GM12878 (cell line): ENCODE results near the gene FAM229A. TPM values are rescaled to one million over a fixed set of nuclear protein-coding genes. Genes with fewer than 3 reads are reported as not detected.

Experiments
- ATAC-seq: fragments of 200-7000 bp; cut with Tn5 transposase; 3 replicates; pipeline ENCODE4 v1.9.1; 2020; ENCODE audit warnings: mild to moderate bottlenecking, moderate library complexity
- BruUV-seq: library from RNA; stranded (reverse); fragments of 400-500 nt; replicated peaks from 2 replicates; lab custom pipeline; 2021; lab: Mats Ljungman, UMichigan
- CTCF ChIA-PET: fragments of 300-600 bp; sonication (Branson Sonifier 250); formaldehyde crosslinking; extraction: SDS; loops from one replicate; lab custom pipeline; 2021; ENCODE audit warnings: inconsistent platforms; lab: Yijun Ruan, JAX
- POLR2A ChIA-PET: fragments of 350-600 bp; formaldehyde crosslinking; extraction: SDS; loops from one replicate; lab custom pipeline; 2021; ENCODE audit warnings: inconsistent platforms; lab: Charles Lee
- RAD21 ChIA-PET: fragments of 300-600 bp; sonication (Branson Sonifier 250); formaldehyde crosslinking; loops from one replicate; lab custom pipeline; 2023; ENCODE audit warnings: antibody characterized with exemption; ENCODE audit not compliant: unreplicated experiment; lab: Charles Lee
- SMC1A ChIA-PET: fragments of 300-600 bp; sonication (Branson Sonifier 250); formaldehyde crosslinking; loops from one replicate; lab custom pipeline; 2023; ENCODE audit not compliant: unreplicated experiment, uncharacterized antibody; lab: Charles Lee
- DNase-seq: peaks from one replicate; pipeline ENCODE4 v3.0.0-alpha.2; 2011; ENCODE audit warnings: low read depth, low spot score
- FAIRE-seq: peaks from 3 replicates; lab custom pipeline; 2011; peaks lifted over from hg19 to GRCh38; lab: Jason Lieb, UNC
- H2AFZ ChIP-seq: 2 replicates; pipeline ENCODE4 v1.6.0; 2011; ENCODE audit warnings: low read depth, low read length, control low read depth; ENCODE audit not compliant: control insufficient read depth
- H3K27ac ChIP-seq: 2 replicates; pipeline ENCODE4 v1.5.1; 2011; ENCODE audit warnings: control low read depth; ENCODE audit not compliant: control insufficient read depth, insufficient read depth
- H3K27me3 ChIP-seq, 2 experiments: replicated peaks in 1 of 2; 2 replicates each; pipeline versions ENCODE4 v1.6.0 to v1.6.1; 2011; ENCODE audit warnings: low read length in 1 of 2; ENCODE audit not compliant: control insufficient read depth in 2 of 2, insufficient read depth in 2 of 2
- H3K36me3 ChIP-seq, 2 experiments: 2 replicates each; pipeline ENCODE4 v1.5.1; 2011; ENCODE audit warnings: low read length in 1 of 2; ENCODE audit not compliant: control insufficient read depth in 2 of 2, insufficient read depth in 2 of 2
- H3K4me1 ChIP-seq: 2 replicates; pipeline ENCODE4 v1.6.1; 2011; ENCODE audit warnings: mild to moderate bottlenecking, low read length, moderate library complexity, mixed read lengths; ENCODE audit not compliant: control insufficient read depth, insufficient read depth
- H3K4me2 ChIP-seq: 2 replicates; pipeline ENCODE4 v1.6.0; 2011; ENCODE audit warnings: control low read depth; ENCODE audit not compliant: control insufficient read depth, insufficient read depth
- H3K4me3 ChIP-seq: fragments of 200-600 bp; sonication (generic); 2 replicates; pipeline ENCODE4 v1.5.1; 2016
- H3K79me2 ChIP-seq: 2 replicates; pipeline ENCODE4 v1.6.0; 2011; ENCODE audit warnings: low read length; ENCODE audit not compliant: control insufficient read depth, insufficient read depth
- H3K9ac ChIP-seq: 2 replicates; pipeline ENCODE4 v1.8.0; 2011; ENCODE audit warnings: low read length, control low read depth, mixed read lengths; ENCODE audit not compliant: control insufficient read depth, insufficient read depth
- H3K9me3 ChIP-seq: replicated peaks from 3 replicates; pipeline ENCODE4 v1.5.1; 2011; ENCODE audit warnings: mild to moderate bottlenecking, low read length; ENCODE audit not compliant: control insufficient read depth, insufficient read depth
- H4K20me1 ChIP-seq: 2 replicates; pipeline ENCODE4 v1.6.0; 2011; ENCODE audit not compliant: control insufficient read depth, insufficient read depth
- BCL11A ChIP-seq: IDR thresholded peaks from 2 replicates; pipeline ENCODE4 v1.6.1; 2011; ENCODE audit warnings: low read depth, low read length
- CHD2 ChIP-seq: IDR thresholded peaks from 2 replicates; pipeline ENCODE4 v1.6.1; 2011; ENCODE audit warnings: low read depth, low read length, improper control_type of control experiment, borderline replicate concordance
- HDAC2 ChIP-seq: fragments of 200-600 bp; sonication (generic); IDR thresholded peaks from 2 replicates; pipeline ENCODE4 v1.6.1; 2017
- KAT2A ChIP-seq: conservative IDR thresholded peaks from 2 replicates; pipeline ENCODE4 v1.6.1; 2011; ENCODE audit warnings: low read depth, low read length; ENCODE audit not compliant: control insufficient read depth
- MXI1 ChIP-seq: fragments of 150-350 bp; IDR thresholded peaks from 2 replicates; pipeline ENCODE4 v1.6.1; 2011; ENCODE audit warnings: low read depth, mild to moderate bottlenecking, inconsistent platforms, low read length, improper control_type of control experiment
- POLR2A ChIP-seq: IDR thresholded peaks from 2 replicates; pipeline ENCODE4 v1.6.1; 2011; ENCODE audit warnings: low read depth, mild to moderate bottlenecking, low read length
- SMAD1 ChIP-seq: fragments of 450-650 bp; IDR thresholded peaks from 2 replicates; pipeline ENCODE4 v1.6.1; 2018; ENCODE audit warnings: mild to moderate bottlenecking, low read depth; ENCODE audit not compliant: partially characterized antibody
- ZBTB33 ChIP-seq: fragments of 450-650 bp; IDR thresholded peaks from 2 replicates; pipeline ENCODE4 v1.6.1; 2017; ENCODE audit warnings: mild to moderate bottlenecking
- ZBTB40 ChIP-seq: fragments of 450-650 bp; IDR thresholded peaks from 2 replicates; pipeline ENCODE4 v1.6.1; 2016; ENCODE audit warnings: mild to moderate bottlenecking, moderate library complexity, borderline replicate concordance
- ZNF384 ChIP-seq: IDR thresholded peaks from 2 replicates; pipeline ENCODE4 v1.6.1; 2012; ENCODE audit warnings: low read depth, mild to moderate bottlenecking, low read length, improper control_type of control experiment, borderline replicate concordance
- WGBS: methylation state at CpG from one replicate; pipeline ENCODE4 v1.1.6; 2016; ENCODE audit warnings: low lambda C conversion rate; ENCODE audit not compliant: insufficient replicate concordance, insufficient coverage; ENCODE audit errors: missing lambda C conversion rate; 5-methylcytosine and 5-hydroxymethylcytosine counted together
- in situ Hi-C: fragments of 300-500 bp; cut with MboI; formaldehyde crosslinking; loops from 9 replicates; pipeline ENCODE4 v1.14.3; 2018; ENCODE audit warnings: mixed read lengths
- intact Hi-C: fragments of 100-400 bp; cut with micrococcal nuclease; formaldehyde crosslinking; loops from one replicate; pipeline ENCODE4 v1.14.2; 2022; ENCODE audit not compliant: unreplicated experiment
- polyA plus RNA-seq, 11 experiments: library from polyadenylated mRNA; depleted of rRNA in 4 of 11; unstranded in 6 of 11; stranded (reverse) in 5 of 11; fragments of >200 nt; fragmentation: Nextera tagmentation in 4 of 11; fragmentation: Illumina TruSeq in 1 of 11; extraction: Ambion mirVana in 4 of 11; extraction: Trizol in 1 of 11; gene quantifications; 1 replicate in 1 of 11; 2 replicates in 10 of 11; pipeline versions ENCODE4 v1.2.1 to v1.2.3, GENCODE V29; 2011 to 2016; ENCODE audit warnings: inconsistent platforms in 2 of 11, missing spikeins in 2 of 11, low read depth in 1 of 11
- total RNA-seq, 4 experiments: library from RNA; depleted of rRNA in 3 of 4; stranded (reverse); fragments of >200 nt in 3 of 4; fragmentation: Illumina TruSeq in 1 of 4; extraction: Trizol in 1 of 4; gene quantifications; 2 replicates each; pipeline versions ENCODE4 v1.2.1 to v1.2.3, GENCODE V29; 2013 to 2021

The FAM229A gene
- total and polyA plus RNA-seq, 10 of the 15 experiments (the other 5 are each of a cell fraction or from before 2014, with no cell fraction given): 0.02 to 5.3 (median 1.4) TPM; not detected in 1

- Histone ChIP-seq H3K9ac (no peak overlapping the region), H3K27me3 (no peaks in the 10 kb centered on the region), H3K4me3 (no peak overlapping the region), H3K9me3 (no peaks in the 10 kb centered on the region; the same call in 2 of the 3 replicates), H3K36me3 (peaks cover 0 to 17% of the 10 kb centered on the region in 2 experiments; a peak in 1 of 4 replicates), H2AFZ (no peak overlapping the region), H4K20me1 (no peaks in the 10 kb centered on the region), H3K4me2 (no peak overlapping the region), H3K79me2 (peaks cover 12% of the 10 kb centered on the region), H3K27ac (no peak overlapping the region), H3K4me1 (no peaks in the 10 kb centered on the region; the same call in 1 of the 2 replicates)
- intact Hi-C loops: no loop called here
- DNase-seq: no peak
- RAD21 ChIA-PET: interaction anchor here (1.0 kb wide), 1 partner anchor 10 kb away, joined by 3 read pairs; no protein-coding TSS in a partner anchor
- ATAC-seq: no peak
- POLR2A ChIA-PET: no interaction called here
- 63% methylated on average over 8 of the region's 8 CpGs for WGBS
- BruUV-seq: no TSS peak
- CTCF ChIA-PET: interaction anchor here (3.0 kb wide), 1 partner anchor 10 kb away, joined by 11 read pairs; no protein-coding TSS in a partner anchor
- FAIRE-seq: no peak
- in situ Hi-C loops: no loop called here
- SMC1A ChIA-PET: interaction anchor here (0.5 kb wide), 1 partner anchor 76 kb away, joined by 3 read pairs; no protein-coding TSS in a partner anchor
- TF ChIP-seq ZNF384 (no peak), CHD2 (no peak), HDAC2 (no peak), ZBTB40 (no peak), BCL11A (no peak), MXI1 (no peak), POLR2A (no peak), SMAD1 (no peak), KAT2A (no peak), ZBTB33 (no peak)
- TF ChIP-seq, all 136 proteins: peak for 0
Measured at GRCh38 chr1:32390904-32391870, 28.9 kb upstream of the FAM229A start.
